Neuron (in vitro differentiated cells): Measurements from ENCODE around the gene TRPM5.

Source experiments
- H2AFZ ChIP-seq: one replicate; pipeline ENCODE4 v1.6.1; 2013; ENCODE audit warnings: low read depth, mild to moderate bottlenecking, inconsistent platforms, low read length, moderate library complexity
- H3K27me3 ChIP-seq: one replicate; pipeline ENCODE4 v1.6.1; 2013; ENCODE audit warnings: low read length; ENCODE audit not compliant: insufficient read depth
- H3K36me3 ChIP-seq: one replicate; pipeline ENCODE4 v1.6.1; 2013; ENCODE audit warnings: low read length; ENCODE audit not compliant: insufficient read depth
- H3K4me1 ChIP-seq: one replicate; pipeline ENCODE4 v1.6.1; 2013; ENCODE audit warnings: low read length; ENCODE audit not compliant: insufficient read depth
- H3K4me3 ChIP-seq: 2 replicates; pipeline ENCODE4 v1.5.1; 2013; ENCODE audit warnings: mild to moderate bottlenecking, low read length, moderate library complexity
- H3K9me3 ChIP-seq: one replicate; pipeline ENCODE4 v1.6.1; 2013; ENCODE audit warnings: low read length

The TRPM5 gene

DNA sequence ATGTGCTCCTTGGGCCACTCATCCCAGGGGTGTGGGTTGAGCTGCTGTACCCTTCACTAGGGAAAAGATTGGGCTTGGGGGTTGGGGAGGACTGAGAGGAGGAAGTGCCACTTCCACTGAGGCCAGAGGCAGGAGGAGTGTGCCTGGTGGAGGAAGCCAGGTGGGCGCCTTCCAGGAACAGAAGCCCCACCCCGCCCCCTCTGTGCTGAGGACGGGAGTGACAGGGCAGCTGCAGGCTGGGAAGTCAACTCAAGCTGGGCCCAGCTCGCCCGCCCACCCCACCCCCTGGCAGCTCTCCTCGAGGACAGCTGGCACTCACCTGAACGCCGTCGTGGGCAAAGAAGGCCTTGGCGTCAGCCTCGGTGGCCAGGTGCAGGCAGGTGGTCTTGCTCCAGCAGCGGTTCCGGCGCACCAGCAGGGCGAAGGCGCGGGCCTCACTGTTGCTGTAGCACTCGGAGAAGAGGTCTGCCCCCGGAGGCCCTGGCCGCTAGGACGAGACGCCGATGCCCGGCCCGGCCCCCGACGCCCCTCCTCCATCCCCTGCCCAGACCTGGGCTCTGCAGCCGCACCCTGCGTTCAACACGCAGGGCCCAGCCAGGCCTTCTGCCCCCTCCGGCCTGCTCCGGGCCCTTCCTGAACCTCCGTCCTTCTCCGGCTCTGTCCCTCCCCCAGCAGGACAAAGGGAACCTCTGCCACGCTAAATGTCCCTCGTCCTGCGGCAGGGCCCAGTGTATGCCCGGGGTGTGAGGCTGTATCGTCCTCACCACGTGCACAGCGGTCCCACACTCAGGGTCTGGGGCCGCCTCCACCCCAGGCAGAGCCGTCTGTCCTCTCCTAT is 30.4 kb downstream of the TRPM5 start:
- no peaks in the 10 kb centered on the region for H3K36me3 ChIP-seq
- no peaks in the 10 kb centered on the region for H3K9me3 ChIP-seq
- H3K4me3 ChIP-seq, result no peak overlapping the region
- no peaks in the 10 kb centered on the region for H3K27me3 ChIP-seq
- peaks cover 10% of the 10 kb centered on the region for H3K4me1 ChIP-seq
- H2AFZ ChIP-seq, result no peak overlapping the region

- H3K36me3 ChIP-seq, result no peaks in the 10 kb centered on the region
- no peak overlapping the region for H3K4me3 ChIP-seq
- H3K27me3 ChIP-seq, result no peaks in the 10 kb centered on the region
- peaks cover 10% of the 10 kb centered on the region for H3K4me1 ChIP-seq
- no peak overlapping the region for H2AFZ ChIP-seq
- H3K9me3 ChIP-seq, result no peaks in the 10 kb centered on the region
Measured at GRCh38 chr11:2412323-2412722, 32.0 kb downstream of the TRPM5 start.

GRCh38 chr11:2411446-2412305 is 32.6 kb downstream of the TRPM5 start:
- no peak overlapping the region for H2AFZ ChIP-seq
- no peak overlapping the region for H3K4me3 ChIP-seq
- no peaks in the 10 kb centered on the region for H3K27me3 ChIP-seq
- peaks cover 10% of the 10 kb centered on the region for H3K4me1 ChIP-seq
- H3K36me3 ChIP-seq, result no peaks in the 10 kb centered on the region
- no peaks in the 10 kb centered on the region for H3K9me3 ChIP-seq

DNA sequence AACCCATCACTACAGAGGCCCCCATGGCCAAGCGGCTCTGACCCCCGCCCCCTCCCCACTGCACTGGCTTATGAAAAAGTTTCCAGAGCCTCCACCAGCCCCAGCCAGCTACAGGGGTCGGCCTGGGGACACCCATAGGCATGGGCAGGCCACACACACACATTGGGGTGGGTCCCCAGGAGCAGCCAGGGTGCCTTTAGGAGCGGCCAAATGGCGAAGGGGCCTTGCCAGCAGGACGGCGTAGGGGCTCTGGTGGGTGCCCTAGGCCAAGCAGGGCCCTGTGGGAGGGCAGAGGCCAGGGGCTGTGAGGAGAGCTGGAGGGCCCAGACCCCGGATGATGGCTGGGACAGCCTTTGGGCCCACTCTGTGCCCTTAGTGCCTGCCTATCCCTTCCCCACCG is 33.7 kb downstream of the TRPM5 start:
- Histone ChIP-seq H3K4me3 (no peak overlapping the region), H3K9me3 (no peaks in the 10 kb centered on the region), H3K27me3 (no peaks in the 10 kb centered on the region), H3K36me3 (no peaks in the 10 kb centered on the region), H3K4me1 (peaks cover 10% of the 10 kb centered on the region), H2AFZ (no peak overlapping the region)

GRCh38 chr11:2409611-2410468 is 34.5 kb downstream of the TRPM5 start:
- Histone ChIP-seq H3K4me1 (peaks cover 10% of the 10 kb centered on the region), H3K36me3 (no peaks in the 10 kb centered on the region), H2AFZ (peak overlapping the region; percentile 18), H3K27me3 (no peaks in the 10 kb centered on the region), H3K9me3 (no peaks in the 10 kb centered on the region), H3K4me3 (no peak overlapping the region)

GRCh38 chr11:2409126-2409525 is 35.2 kb downstream of the TRPM5 start:
- H3K9me3 ChIP-seq, result no peaks in the 10 kb centered on the region
- no peaks in the 10 kb centered on the region for H3K27me3 ChIP-seq
- peak overlapping the region; percentile 18 for H2AFZ ChIP-seq
- peaks cover 10% of the 10 kb centered on the region for H3K4me1 ChIP-seq
- H3K36me3 ChIP-seq, result no peaks in the 10 kb centered on the region
- no peak overlapping the region for H3K4me3 ChIP-seq

DNA sequence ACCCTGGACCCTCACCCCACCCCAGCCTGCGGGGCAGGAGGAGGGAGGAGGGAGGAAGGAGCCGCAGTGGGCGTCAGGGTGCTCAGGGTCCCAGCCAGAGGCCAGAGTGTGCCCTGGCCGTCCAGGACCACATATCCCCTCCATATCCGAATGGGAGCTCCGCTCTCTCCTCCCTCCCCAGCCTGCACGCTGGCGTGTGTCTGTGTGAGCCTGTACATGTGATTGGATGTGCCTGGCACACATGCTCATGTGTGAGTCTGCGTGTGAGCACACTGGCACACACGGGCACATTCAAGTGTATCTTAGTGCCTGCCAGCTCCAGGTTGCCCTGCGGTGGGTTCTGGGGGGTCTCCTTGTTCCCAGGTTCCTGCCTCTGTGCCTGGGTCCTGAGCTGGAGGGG is 35.6 kb downstream of the TRPM5 start:
- Histone ChIP-seq H3K4me1 (peaks cover 10% of the 10 kb centered on the region), H3K27me3 (no peaks in the 10 kb centered on the region), H2AFZ (no peak overlapping the region), H3K4me3 (no peak overlapping the region), H3K36me3 (peaks cover under 1% of the 10 kb centered on the region), H3K9me3 (no peaks in the 10 kb centered on the region)

DNA sequence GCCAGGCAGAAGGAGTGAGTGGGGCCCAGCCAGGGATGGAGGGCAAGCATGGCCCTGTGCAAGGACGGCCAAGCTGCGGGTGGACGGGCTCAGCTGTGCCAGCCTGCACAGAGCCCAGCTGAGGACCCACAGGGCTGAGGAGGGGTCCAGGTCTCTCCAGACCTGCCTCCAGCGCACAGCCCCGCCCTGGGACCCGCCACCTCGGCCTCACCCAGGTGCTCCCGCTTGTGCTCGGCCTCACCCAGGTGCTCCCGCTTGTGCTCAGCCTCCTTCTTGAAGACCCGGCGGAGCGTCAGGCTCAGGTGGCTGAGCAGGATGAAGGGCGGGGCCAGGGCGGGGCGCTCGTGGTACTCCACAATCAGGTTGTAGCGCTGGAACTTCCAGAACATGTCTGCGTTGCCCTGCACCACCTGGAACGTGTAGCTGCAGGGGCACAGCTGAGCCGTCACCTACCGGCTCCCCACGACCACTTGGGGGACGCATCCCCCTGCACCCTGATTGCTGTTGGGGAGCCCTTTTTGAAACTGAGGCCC is 37.4 kb downstream of the TRPM5 start:
- Histone ChIP-seq H3K9me3 (no peaks in the 10 kb centered on the region), H3K4me1 (peaks cover 10% of the 10 kb centered on the region), H3K36me3 (peaks cover 16% of the 10 kb centered on the region), H3K4me3 (no peak overlapping the region), H2AFZ (no peak overlapping the region), H3K27me3 (no peaks in the 10 kb centered on the region)

DNA sequence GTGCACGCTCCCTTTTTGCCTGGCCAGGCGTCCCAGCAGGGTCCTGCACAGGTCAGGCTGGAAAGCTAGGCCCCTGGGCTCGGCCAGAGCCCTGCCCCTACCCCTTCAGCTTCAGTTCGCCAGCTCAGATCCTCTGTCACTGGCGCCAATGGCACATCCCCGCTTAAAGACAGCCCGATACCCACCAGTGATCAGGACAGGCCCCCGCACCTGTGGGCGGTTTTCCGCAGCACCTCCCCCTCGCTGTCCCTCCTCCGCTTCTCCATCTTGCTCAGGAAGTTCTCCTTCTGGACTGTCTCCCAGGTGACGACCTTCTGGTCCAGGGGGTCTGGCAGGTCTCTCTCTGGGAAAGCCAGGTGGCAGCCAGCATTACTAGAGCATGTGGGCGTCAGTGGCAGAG is 37.9 kb downstream of the TRPM5 start:
- Histone ChIP-seq H3K9me3 (no peaks in the 10 kb centered on the region), H3K4me1 (peaks cover 15% of the 10 kb centered on the region), H3K27me3 (no peaks in the 10 kb centered on the region), H3K4me3 (no peak overlapping the region), H2AFZ (no peak overlapping the region), H3K36me3 (peaks cover 16% of the 10 kb centered on the region)

GRCh38 chr11:2404735-2405196 is 39.5 kb downstream of the TRPM5 start:
- Histone ChIP-seq H3K4me3 (no peak overlapping the region), H2AFZ (no peak overlapping the region), H3K36me3 (peaks cover 16% of the 10 kb centered on the region), H3K27me3 (no peaks in the 10 kb centered on the region), H3K4me1 (peaks cover 14% of the 10 kb centered on the region), H3K9me3 (no peaks in the 10 kb centered on the region)

- Histone ChIP-seq H3K4me1 (peaks cover 17% of the 10 kb centered on the region), H3K36me3 (peaks cover 20% of the 10 kb centered on the region), H3K27me3 (no peaks in the 10 kb centered on the region), H3K9me3 (no peaks in the 10 kb centered on the region), H2AFZ (no peak overlapping the region), H3K4me3 (no peak overlapping the region)
Measured at GRCh38 chr11:2402890-2403645, 41.2 kb downstream of the TRPM5 start.

- Histone ChIP-seq H3K4me1 (peaks cover 17% of the 10 kb centered on the region), H2AFZ (no peak overlapping the region), H3K4me3 (peak overlapping the region; percentile 99)
Measured at GRCh38 chr11:2402106-2402505, 42.2 kb downstream of the TRPM5 start.

More at GRCh38 chr11:2402106-2402505, 42.2 kb downstream of the TRPM5 start:
- H3K36me3 ChIP-seq, result peaks cover 21% of the 10 kb centered on the region
- no peaks in the 10 kb centered on the region for H3K9me3 ChIP-seq
- H3K27me3 ChIP-seq, result no peaks in the 10 kb centered on the region
